K562 (cell line): Measurements from ENCODE around the gene SPOCD1. TPM values are rescaled to one million over a fixed set of nuclear protein-coding genes. Genes with fewer than 3 reads are reported as not detected.
"Not testable (repeated sequence)": the region's sequence is repeated elsewhere in the genome, so short reads cannot be mapped to it uniquely, and the experiment has no call there.

Source experiments
- ATAC-seq: fragments of 200-7000 bp; cut with Tn5 transposase; 3 replicates; pipeline ENCODE4 v1.9.1; 2020; ENCODE audit warnings: moderate library complexity
- BruUV-seq: library from RNA; stranded (reverse); fragments of 400-500 nt; replicated peaks from 2 replicates; lab custom pipeline; 2021; lab: Mats Ljungman, UMichigan
- CTCF ChIA-PET: fragments of 300-600 bp; formaldehyde crosslinking; extraction: SDS; loops from one replicate; lab custom pipeline; 2021; ENCODE audit warnings: low intra/inter-chr PET ratio; lab: Yijun Ruan, JAX
- POLR2A ChIA-PET: fragments of 300-600, 350-650 bp; sonication (Branson Sonifier 250); formaldehyde crosslinking; extraction: SDS; loops from one replicate; lab custom pipeline; 2021; ENCODE audit warnings: antibody characterized with exemption, inconsistent platforms; lab: Yijun Ruan, JAX
- DNase-seq, 4 experiments: peaks; one replicate each; pipeline versions ENCODE4 v3.0.0 to v3.0.0-alpha.2; 2011 to 2018; ENCODE audit warnings: low spot score in 3 of 4, mixed read lengths in 3 of 4; ENCODE audit errors: extremely low read depth in 1 of 4
- FAIRE-seq: peaks from 2 replicates; lab custom pipeline; 2011; peaks lifted over from hg19 to GRCh38; lab: Jason Lieb, UNC
- H2AFZ ChIP-seq: 2 replicates; pipeline ENCODE4 v1.6.0; 2011; ENCODE audit warnings: low read depth, low read length, control low read depth, inconsistent platforms
- H3K27ac ChIP-seq: fragments of 200-600 bp; 3 replicates; pipeline ENCODE4 v1.8.0; 2011; ENCODE audit warnings: low read depth, mild to moderate bottlenecking, control low read depth, inconsistent platforms, low read length, moderate library complexity, mixed read lengths; ENCODE audit errors: extremely low read depth
- H3K27me3 ChIP-seq, 2 experiments: fragments of 300-600 bp in 1 of 2; 2 replicates in 1 of 2; 3 replicates in 1 of 2; pipeline versions ENCODE4 v1.6.0 to v1.8.0; 2011; ENCODE audit warnings: inconsistent platforms in 2 of 2, low read length in 2 of 2, mild to moderate bottlenecking in 1 of 2, mixed read lengths in 1 of 2, moderate library complexity in 1 of 2; ENCODE audit not compliant: control insufficient read depth in 2 of 2, insufficient read depth in 2 of 2
- H3K36me3 ChIP-seq: fragments of 300-600 bp; 3 replicates; pipeline ENCODE4 v1.8.0; 2011; ENCODE audit warnings: mild to moderate bottlenecking, low read length, inconsistent platforms; ENCODE audit not compliant: control insufficient read depth, insufficient read depth
- H3K4me1 ChIP-seq, 2 experiments: fragments of 200-600 bp in 1 of 2; replicated peaks in 1 of 2; 2 replicates in 1 of 2; 3 replicates in 1 of 2; pipeline versions ENCODE4 v1.5.1 to v1.8.0; 2011; ENCODE audit warnings: inconsistent platforms in 2 of 2, low read length in 2 of 2, mild to moderate bottlenecking in 1 of 2, mixed read lengths in 1 of 2, moderate library complexity in 1 of 2; ENCODE audit not compliant: control insufficient read depth in 2 of 2, insufficient read depth in 2 of 2
- H3K4me2 ChIP-seq: 2 replicates; pipeline ENCODE4 v1.6.1; 2011; ENCODE audit warnings: low read length, control low read depth, inconsistent platforms, mixed read lengths; ENCODE audit not compliant: insufficient read depth
- H3K4me3 ChIP-seq: fragments of 200-600 bp; sonication (generic), shearing (Covaris generic); 2 replicates; pipeline ENCODE4 v1.5.1; 2016; ENCODE audit warnings: control low read depth, inconsistent platforms
- H3K79me2 ChIP-seq: fragments of 200-600 bp; 3 replicates; pipeline ENCODE4 v1.8.0; 2011; ENCODE audit warnings: low read length, inconsistent platforms; ENCODE audit not compliant: control insufficient read depth, insufficient read depth
- H3K9ac ChIP-seq, 2 experiments: 2 replicates each; pipeline versions ENCODE4 v1.6.0 to v1.6.1; 2011; ENCODE audit warnings: low read depth in 2 of 2, low read length in 2 of 2, control low read depth in 1 of 2, inconsistent platforms in 1 of 2, mild to moderate bottlenecking in 1 of 2, mixed read lengths in 1 of 2; ENCODE audit not compliant: insufficient read depth in 1 of 2
- H3K9me1 ChIP-seq: one replicate; pipeline ENCODE4 v1.6.0; 2011; ENCODE audit warnings: inconsistent platforms, mild to moderate bottlenecking, low read length, moderate library complexity; ENCODE audit not compliant: control insufficient read depth, insufficient read depth
- H3K9me3 ChIP-seq: replicated peaks from 2 replicates; pipeline ENCODE4 v1.5.1; 2011; ENCODE audit warnings: low read depth, low read length, inconsistent platforms; ENCODE audit not compliant: control insufficient read depth, insufficient read depth
- H4K20me1 ChIP-seq: replicated peaks from 2 replicates; pipeline ENCODE4 v1.6.1; 2011; ENCODE audit warnings: low read length, inconsistent platforms, mixed read lengths; ENCODE audit not compliant: control insufficient read depth, insufficient read depth
- ATF3 ChIP-seq, 2 experiments: fragments of 450-650 bp in 1 of 2; sonication (generic) in 1 of 2; formaldehyde crosslinking in 1 of 2; IDR thresholded peaks in 1 of 2; conservative IDR thresholded peaks in 1 of 2; 2 replicates each; pipeline versions ENCODE4 v1.6.1 to v1.8.1; 2016 to 2023; ENCODE audit warnings: mild to moderate bottlenecking in 2 of 2, moderate library complexity in 2 of 2, inconsistent platforms in 1 of 2, missing genetic modification reagents in 1 of 2
- CEBPB ChIP-seq: fragments of 450-650 bp; IDR thresholded peaks from 2 replicates; pipeline ENCODE4 v1.6.1; 2016; ENCODE audit warnings: missing genetic modification characterization, missing compliant biosample characterization
- CEBPG ChIP-seq, 3 experiments: fragments of 200-800 bp in 1 of 3; sonication (Bioruptor generic) in 1 of 3; sonication (generic) in 1 of 3; formaldehyde crosslinking in 1 of 3; IDR thresholded peaks in 2 of 3; conservative IDR thresholded peaks in 1 of 3; 2 replicates each; pipeline versions ENCODE4 v1.6.1 to v1.8.0; 2016 to 2022; ENCODE audit warnings: missing compliant biosample characterization in 2 of 3, missing genetic modification characterization in 2 of 3, mild to moderate bottlenecking in 1 of 3, missing genetic modification reagents in 1 of 3
- TCFL5 ChIP-seq: fragments of 250-450 bp; sonication (Bioruptor Pico); conservative IDR thresholded peaks from 2 replicates; pipeline ENCODE4 v1.6.1; 2021; ENCODE audit warnings: mild to moderate bottlenecking, moderate library complexity, matching md5 sums
- WGBS: fragments of 100-300 bp; shearing (Covaris generic); methylation state at CpG from one replicate; pipeline ENCODE4 v1.1.6; 2016; ENCODE audit warnings: low coverage, mixed read lengths; ENCODE audit not compliant: insufficient coverage; ENCODE audit errors: missing lambda C conversion rate; 5-methylcytosine and 5-hydroxymethylcytosine counted together
- in situ Hi-C: fragments of 300-500 bp; cut with MboI; formaldehyde crosslinking; loops from 4 replicates; pipeline ENCODE4 v1.15.0; 2018; ENCODE audit warnings: inconsistent platforms, mixed read lengths
- intact Hi-C: fragments of 100-400 bp; cut with micrococcal nuclease; formaldehyde crosslinking; loops from 2 replicates; pipeline ENCODE4 v1.14.2; 2022
- polyA plus RNA-seq, 8 experiments: library from polyadenylated mRNA; depleted of rRNA in 4 of 8; stranded (reverse) in 5 of 8; unstranded in 3 of 8; fragments of >200 nt; fragmentation: Nextera tagmentation in 2 of 8; fragmentation: Illumina TruSeq in 1 of 8; extraction: Ambion mirVana in 2 of 8; extraction: Trizol in 1 of 8; gene quantifications; 2 replicates each; pipeline versions ENCODE4 v1.2.1 to v1.2.3, GENCODE V29; 2011 to 2014; ENCODE audit warnings: inconsistent platforms in 1 of 8, missing spikeins in 1 of 8
- total RNA-seq, 7 experiments: library from RNA; depleted of rRNA in 6 of 7; stranded (reverse); fragments of >200 nt in 6 of 7; fragmentation: Illumina TruSeq in 2 of 7; extraction: Trizol in 2 of 7; gene quantifications; 2 replicates each; pipeline versions ENCODE4 v1.2.1 to v1.2.3, GENCODE V29; 2011 to 2021; ENCODE audit warnings: low replicate concordance in 1 of 7

The SPOCD1 gene
- total and polyA plus RNA-seq, 9 of the 15 experiments (the other 6 are each of a cell fraction or from before 2014, with no cell fraction given), result 0.03 to 0.71 (median 0.26) TPM; not detected in 1

- Histone ChIP-seq H3K4me2 (no peak overlapping the region), H3K79me2 (no peaks in the 10 kb centered on the region), H4K20me1 (no peaks in the 10 kb centered on the region), H3K9ac (peak overlapping the region in 1 of 2 experiments; percentile 19; a peak in 1 of 4 replicates), H3K27me3 (no peaks in the 10 kb centered on the region), H3K9me3 (no peaks in the 10 kb centered on the region), H2AFZ (peak overlapping the region; percentile 60), H3K27ac (no peak overlapping the region), H3K36me3 (no peaks in the 10 kb centered on the region), H3K4me1 (peaks cover 14 to 16% of the 10 kb centered on the region in 2 experiments; a peak in 4 of 5 replicates), H3K9me1 (no peaks in the 10 kb centered on the region), H3K4me3 (no peak overlapping the region)
- TF ChIP-seq CEBPG (CRISPR knock-in tag; IDR thresholded peaks at IDR 0.05) (peak; percentile 32; the same call in 1 of the 2 replicates), CEBPG (tag; conservative IDR thresholded peaks at IDR 0.05 in 1 of 2, IDR thresholded peaks at IDR 0.05 in 1 of 2) (peak in 1 of 2 experiments; percentile 36; a peak in 1 of 4 replicates), TCFL5 (CRISPR knock-in tag) (no peak), CEBPB (peak; percentile 87)
- intact Hi-C loops, result no loop called here
- FAIRE-seq (no peak), DNase-seq (no peak), ATAC-seq (no peak)
- ChIA-PET POLR2A (interaction anchor here (0.8 kb wide), 2 partner anchors 41 to 132 kb away, joined by 3 read pairs; no protein-coding TSS in a partner anchor), CTCF (no interaction called here)
- in situ Hi-C loops, result loop anchor here (10.0 kb wide), 1 partner anchor 242 kb away; no protein-coding TSS in a partner anchor
- 84% methylated on average over 3 of the region's 3 CpGs for WGBS
- no TSS peak for BruUV-seq
Observed at GRCh38 chr1:31822766-31823165, 6.9 kb upstream of the SPOCD1 start.

- not testable (repeated sequence) for H3K36me3 ChIP-seq; H3K27ac ChIP-seq; TF ChIP-seq ATF3 (CRISPR knock-in tag; conservative IDR thresholded peaks at IDR 0.05)
- peak; percentile 22; the same call in 1 of the 2 replicates for TF ChIP-seq ATF3 (IDR thresholded peaks at IDR 0.05)
- TF ChIP-seq, all 486 proteins: peak for 1; not testable (repeated sequence) for 485
- H3K9ac ChIP-seq, H3K27me3 ChIP-seq, ATAC-seq, H3K9me1 ChIP-seq, FAIRE-seq, H2AFZ ChIP-seq, H3K79me2 ChIP-seq, H3K4me1 ChIP-seq, H4K20me1 ChIP-seq, DNase-seq, BruUV-seq, H3K4me3 ChIP-seq, H3K4me2 ChIP-seq, POLR2A ChIA-PET, H3K9me3 ChIP-seq, CTCF ChIA-PET, intact Hi-C loops: not testable (repeated sequence)
- 67% methylated on average over 7 of the region's 7 CpGs for WGBS
- in situ Hi-C loops, result loop anchor here (10.0 kb wide), 1 partner anchor 245 kb away; no protein-coding TSS in a partner anchor
Observed at GRCh38 chr1:31820196-31820595, 4.4 kb upstream of the SPOCD1 start.
